NCI-H2171 treated with DMSO at 0.1 percent for 48 hours (cell line): ENCODE measurements around the gene MBLAC1.

Experiments
- DNase-seq: peaks from one replicate; lab custom pipeline; 2025; lab: John Stamatoyannopoulos, UW

MBLAC1 gene

DNA sequence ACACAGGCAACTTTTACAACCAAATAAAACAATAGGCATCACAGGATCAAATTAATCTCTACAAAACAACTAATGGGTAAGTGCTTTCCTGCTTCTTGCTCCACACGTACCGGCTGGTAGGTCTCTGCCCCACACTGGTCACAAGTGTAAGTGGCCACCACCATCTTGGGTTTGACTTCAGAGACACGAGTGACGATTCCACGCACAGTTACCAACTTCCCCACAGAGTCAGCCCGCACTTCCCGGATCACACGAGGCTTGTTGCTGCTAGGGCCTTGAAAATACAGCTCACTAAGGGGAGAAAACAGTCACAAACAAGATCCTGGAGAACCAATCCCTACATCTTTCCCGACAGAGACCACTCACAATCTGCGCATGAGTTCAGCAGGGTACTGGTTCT, 27.9 kb upstream of the MBLAC1 start:
- no peak for DNase-seq

DNA sequence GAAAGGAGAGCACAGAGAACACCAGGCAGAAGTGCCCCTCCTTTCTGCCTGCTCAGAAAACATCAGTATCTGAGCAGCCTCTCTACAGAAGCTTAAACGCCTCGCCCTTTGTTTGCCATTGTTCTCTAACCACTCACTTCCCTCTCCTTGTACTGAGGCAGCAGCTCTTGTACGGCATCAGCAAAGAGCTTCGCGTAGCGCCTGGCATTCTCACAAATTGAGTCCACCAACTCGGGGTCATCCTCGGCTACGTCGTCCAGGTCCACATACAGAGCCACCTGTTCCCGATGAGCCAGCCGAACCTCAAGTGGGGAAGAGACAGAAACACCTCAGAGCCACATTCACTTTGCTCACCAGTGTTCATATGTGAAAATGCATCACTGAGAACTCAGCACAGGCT, 27.3 kb upstream of the MBLAC1 start:
- no peak for DNase-seq

DNA sequence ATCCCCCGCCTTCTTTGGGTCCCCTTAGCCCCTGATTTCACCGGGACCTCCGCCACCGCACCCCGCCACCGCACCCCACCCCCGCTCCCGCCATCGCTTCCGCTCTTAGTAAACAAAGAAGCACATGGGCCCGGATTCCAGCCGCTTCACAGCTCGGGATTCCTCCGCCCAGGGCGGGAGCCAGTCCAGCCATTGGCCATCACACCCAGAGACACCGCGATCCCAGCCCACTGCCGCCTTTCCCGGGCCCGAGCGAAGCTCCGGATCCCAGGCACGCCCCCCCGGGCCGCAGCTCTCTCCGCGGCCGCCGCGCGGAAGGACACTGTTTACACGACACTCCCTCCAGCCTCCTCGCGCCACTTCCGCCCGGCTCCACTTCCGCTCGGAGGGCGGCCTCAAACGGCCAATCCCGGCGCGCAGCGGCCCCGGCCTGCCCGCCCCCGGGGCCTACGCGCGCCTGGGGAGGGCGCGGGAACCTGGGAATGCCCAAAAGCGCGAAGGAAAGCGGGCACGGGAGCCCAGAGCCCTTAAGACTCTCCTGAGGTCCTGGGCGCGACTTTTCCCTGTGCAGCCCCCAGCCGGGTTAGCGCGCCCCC, 26.2 kb upstream of the MBLAC1 start:
- DNase-seq: peak; percentile 89

DNA sequence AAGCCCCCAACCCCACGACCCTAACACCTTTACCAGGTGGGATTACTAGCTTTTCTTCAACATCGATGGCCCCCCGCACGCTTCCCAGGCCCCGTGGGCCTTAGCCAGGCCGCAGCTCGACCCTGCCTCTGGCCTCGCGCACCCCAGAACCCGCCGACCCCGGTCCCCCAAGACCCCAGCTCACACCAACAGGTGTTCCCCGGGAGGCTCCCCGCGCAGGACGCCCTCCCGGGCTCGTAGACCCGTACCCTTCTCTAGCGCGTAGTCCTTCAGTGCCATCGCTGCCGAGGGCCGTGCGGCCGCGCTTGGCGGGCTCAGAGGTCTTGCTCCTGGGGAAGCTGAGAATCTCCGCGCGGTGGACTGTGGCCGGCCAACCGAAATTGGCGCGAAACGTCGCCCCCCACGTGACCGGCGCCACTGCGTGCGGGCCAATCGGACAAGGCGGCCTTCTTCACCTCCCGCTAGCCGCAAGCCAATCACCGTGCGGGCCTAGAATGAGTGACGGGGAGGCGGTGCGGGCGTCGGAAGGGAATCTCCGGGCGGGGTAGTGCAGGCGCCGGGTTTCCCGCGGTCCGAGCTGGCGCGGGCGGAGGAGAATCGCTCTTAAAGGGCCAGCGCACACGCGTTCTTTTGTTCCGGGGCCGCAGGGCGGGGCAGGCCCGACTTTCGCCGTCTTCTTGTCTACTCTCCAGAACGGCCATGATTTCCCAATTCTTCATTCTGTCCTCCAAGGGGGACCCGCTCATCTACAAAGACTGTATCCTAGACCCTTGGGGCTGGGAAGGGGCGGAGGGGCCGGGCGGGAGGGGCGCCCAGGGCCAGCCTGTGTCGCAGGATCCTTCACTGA, 25.5 kb upstream of the MBLAC1 start, which contains the start of the genes AP4M1 and MCM7:
Gene AP4M1, plus strand, starts transcription at position 628 of the 847 bp plus-strand sequence. Its CDS starts 72 bp downstream, at position 700.
Gene MCM7, minus strand, starts transcription at position 382 of the 847 bp plus-strand sequence. Its CDS starts 103 bp downstream, at position 279.
- DNase-seq: peak; percentile 99

DNA sequence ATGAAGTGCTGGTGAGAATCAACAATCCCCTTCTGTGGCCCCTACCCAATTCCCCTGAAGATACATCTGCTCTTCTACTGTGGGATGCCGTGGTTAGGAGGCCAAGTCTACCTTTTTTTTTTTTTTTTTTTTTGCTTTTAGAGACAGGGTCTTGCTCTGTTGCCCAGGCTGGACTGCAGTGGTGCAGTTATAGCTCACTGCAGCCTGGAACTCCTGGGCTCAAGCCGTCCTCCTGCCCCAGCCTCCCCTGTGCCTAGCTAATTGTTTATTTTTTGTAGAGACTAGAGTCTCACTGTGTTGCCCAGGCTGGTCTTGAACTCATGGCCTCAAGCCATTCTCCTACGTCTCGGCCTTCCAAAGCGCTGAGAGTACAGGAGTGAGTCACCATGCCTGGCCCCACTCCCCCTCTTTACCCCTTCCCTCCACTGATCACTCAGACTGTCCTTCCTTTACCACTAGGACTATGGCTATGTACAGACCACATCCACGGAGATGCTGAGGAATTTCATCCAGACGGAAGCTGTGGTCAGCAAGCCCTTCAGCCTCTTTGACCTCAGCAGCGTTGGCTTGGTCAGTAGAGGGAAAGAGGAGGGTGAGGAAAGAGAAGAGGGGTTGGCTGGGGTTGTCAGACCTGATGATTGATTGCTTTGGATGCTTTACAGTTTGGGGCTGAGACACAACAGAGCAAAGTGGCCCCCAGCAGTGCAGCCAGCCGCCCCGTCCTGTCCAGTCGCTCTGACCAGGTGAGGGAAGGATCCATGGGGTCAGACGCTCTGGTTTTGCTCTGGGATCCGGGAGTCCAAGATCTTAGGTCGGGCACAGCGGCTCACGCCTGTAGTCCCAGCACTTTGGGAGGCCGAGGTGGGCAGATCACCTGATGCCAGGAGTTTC, 23.6 kb upstream of the MBLAC1 start:
- no peak for DNase-seq

DNA sequence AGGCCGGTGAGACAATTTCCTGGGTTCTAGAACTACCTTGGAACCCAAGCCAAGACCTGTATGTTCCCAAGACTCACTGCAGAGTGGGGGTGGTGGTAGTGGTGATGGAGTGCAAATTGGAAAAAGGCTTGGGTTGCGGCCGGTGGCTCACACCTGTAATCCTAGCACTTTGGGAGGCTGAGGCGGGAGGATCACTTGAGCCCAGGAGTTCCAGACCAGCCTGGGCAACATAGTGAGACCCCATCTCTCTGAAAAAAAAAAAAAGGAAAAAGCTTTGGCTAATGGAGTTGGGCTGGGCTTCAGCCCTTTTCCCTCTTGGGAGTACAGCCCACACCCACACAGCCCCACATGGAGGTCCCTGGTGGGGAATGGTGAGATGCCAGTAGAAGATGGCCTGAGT, 21.2 kb upstream of the MBLAC1 start:
- no peak for DNase-seq

DNA sequence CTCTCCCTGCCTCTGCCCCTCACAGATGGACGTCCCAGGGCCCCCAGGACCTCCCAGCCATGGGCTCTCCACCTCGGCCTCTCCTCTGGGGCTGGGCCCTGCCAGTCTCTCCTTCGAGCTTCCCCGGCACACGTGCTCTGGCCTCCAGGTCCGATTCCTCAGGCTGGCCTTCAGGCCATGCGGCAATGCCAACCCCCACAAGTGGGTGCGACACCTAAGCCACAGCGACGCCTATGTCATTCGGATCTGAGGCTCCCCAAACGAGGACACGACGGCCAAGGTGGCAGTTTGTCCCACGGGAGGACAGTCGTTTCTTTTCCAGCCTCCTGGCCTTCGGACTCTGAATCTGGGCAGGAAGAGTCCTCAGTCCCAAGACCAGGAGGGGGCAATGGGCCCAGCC, 20.1 kb upstream of the MBLAC1 start:
- no peak for DNase-seq

DNA sequence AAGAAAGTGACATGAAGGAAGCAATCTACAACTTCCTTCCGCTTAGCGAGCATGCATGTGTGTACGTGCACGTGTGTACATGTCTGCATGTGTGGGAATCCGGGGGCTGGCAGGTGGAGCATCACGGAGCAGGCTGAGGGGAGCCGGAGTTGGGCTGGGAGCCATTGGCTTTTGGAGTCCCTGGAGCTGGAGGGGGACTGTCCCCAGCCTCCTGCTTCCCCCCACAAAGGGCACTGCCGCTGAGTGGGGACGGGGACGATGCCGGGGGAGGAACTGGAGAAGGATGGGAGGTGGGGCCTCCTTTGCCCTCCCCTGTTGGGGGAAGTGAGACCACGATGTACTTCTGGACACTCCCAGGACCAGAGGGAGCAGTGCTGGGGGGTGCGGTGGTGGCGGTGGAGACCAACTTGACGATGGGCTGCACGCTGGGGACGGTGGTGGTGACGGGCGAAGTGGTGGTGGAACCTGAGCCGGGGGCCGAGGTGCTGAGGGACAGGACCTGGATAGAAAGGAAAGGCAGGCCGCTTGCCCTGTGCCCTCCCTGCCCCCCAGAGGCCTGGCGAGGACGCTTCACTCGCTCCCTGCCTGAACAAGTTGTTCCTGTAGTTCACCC, 19.5 kb upstream of the MBLAC1 start:
- DNase-seq: no peak

DNA sequence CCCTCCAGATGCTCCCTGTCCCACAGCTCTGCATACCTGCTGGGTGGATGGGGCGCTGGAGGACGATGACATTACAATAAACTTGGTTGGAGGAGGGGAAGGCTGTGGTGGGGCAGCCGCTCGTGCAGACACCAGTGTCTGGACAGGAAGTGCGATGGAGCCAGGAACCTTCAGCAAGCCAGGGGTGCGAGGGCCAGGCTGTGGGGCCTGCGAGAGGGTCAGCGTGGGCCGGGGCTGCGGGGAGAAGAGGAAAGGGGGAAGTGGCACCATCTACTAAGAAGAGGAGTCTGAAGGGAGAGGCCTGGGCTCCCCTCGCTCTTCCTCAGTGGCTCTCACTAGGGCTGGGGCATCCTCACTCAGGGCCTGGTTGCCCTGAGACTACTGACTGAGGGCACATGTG, 18.9 kb upstream of the MBLAC1 start:
- no peak for DNase-seq

DNA sequence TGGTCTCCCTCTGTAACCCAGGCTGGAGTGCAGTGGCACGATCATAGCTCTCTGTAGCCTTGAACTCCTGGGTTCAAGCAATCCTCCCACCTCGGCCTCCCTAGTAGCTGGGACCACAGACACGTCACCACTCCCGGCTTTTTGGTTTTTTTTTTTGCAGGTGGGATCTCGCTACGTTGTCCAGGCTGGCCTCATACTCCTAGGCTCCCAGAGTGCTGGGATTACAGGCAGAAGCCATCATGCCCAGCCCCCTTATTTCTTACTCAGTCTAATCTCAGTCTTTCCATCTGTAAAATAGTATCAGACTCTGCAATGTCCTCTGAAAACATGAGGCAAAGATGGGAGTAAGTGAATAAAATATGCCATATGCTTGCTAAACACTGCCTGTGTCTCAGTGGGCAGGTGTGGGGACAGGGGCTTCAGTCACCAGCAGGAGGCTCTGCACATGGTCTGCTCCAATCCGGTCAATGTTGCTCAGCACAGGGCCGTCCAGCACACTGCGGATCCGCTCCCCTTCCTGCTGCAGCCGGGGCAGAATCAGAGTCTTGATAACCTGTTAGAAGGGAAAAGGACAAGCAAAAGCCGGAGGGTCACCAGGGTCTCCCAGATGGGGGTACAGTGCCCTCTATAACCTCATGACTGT, 17.1 kb upstream of the MBLAC1 start:
- no peak for DNase-seq

DNA sequence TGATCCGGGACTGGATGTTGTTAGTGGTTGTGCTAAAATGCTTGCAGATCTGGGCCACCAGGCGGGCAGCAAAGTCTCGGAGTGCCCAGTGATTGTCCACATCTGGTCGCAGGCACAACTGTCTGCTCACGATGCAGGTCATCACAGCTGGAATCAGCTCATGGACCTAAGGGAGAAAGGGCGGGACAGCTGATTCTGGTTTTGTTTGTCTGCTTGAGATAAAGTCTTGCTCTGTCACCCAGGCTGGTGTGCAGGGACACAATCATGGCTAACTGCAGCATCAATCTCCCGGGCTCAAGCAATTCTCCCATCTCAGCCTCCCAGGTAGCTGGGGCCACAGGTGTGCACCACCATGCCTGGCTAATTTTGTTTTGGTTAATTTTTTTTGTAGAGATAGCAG, 15.6 kb upstream of the MBLAC1 start:
- no peak for DNase-seq

DNA sequence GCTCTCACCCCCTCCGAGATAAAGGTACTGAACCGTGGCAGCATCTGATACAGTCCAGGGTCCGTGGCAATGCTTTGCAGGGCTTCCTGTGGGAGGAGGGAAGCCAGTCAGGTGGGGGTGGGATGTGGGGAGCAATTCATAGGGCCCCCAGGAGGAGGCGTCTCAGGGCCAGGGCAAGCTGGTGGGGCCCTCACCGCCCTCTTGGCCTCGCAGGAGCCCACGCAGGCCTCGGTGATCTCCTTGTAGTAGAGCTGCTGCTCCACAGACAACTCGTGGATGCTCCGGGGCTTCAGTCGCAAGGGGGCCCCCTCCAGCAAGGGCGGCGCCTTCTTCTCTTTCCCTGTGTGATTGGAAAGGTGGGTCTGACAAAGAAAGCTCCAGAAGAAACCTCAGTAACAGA, 14.9 kb upstream of the MBLAC1 start:
- no peak for DNase-seq

DNA sequence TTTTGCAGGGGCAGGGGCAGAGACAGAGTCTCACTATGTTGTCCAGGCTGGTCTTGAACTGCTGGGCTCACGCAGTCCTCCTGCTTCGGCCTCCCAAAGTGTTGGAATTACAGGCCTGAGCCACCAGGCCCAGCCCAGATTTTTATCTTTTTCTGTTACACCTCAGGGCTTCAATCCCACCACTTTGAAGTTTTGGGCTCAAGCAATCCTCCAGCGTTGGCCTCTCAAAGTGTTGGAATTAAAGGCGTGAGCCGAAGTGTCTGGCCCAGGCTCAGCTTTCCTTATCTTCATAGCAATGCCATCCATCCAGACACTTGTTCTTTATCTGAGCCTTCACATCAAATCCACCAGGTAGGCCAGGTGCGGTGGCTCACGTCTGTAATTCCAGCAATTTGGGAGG, 11.7 kb upstream of the MBLAC1 start:
- no peak for DNase-seq

DNA sequence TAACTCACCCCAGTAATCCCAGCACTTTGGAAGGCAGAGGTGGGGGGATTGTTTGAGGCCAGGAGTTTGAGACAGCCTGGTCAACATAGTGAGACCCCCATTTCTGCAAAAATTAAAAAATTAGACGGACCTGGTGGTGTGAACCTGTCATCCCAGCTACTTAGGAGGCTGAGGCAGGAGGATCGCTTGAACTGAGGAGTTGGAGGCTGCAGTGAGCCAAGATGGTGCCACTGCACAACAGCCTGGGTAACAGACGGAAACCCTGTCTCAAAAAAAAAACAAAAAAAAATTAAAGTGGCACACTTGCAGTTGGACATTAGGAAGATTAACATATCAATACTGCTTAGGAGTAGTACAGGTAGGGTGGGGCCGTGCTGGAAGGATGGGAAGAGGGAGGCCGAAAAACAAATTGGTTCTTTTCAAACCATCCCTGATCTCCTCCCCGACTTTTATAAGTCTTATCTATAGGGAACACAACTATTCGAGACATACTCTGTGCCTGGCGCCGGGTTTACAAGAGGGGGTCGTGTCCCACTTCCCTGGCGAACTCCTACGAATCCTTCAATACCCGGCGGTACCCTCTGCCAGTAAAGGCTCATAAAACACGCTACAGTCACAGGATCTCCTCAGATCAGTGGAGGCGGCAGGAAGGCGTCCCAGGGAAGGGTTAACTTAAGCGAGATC, 8.2 kb upstream of the MBLAC1 start:
- DNase-seq: no peak

DNA sequence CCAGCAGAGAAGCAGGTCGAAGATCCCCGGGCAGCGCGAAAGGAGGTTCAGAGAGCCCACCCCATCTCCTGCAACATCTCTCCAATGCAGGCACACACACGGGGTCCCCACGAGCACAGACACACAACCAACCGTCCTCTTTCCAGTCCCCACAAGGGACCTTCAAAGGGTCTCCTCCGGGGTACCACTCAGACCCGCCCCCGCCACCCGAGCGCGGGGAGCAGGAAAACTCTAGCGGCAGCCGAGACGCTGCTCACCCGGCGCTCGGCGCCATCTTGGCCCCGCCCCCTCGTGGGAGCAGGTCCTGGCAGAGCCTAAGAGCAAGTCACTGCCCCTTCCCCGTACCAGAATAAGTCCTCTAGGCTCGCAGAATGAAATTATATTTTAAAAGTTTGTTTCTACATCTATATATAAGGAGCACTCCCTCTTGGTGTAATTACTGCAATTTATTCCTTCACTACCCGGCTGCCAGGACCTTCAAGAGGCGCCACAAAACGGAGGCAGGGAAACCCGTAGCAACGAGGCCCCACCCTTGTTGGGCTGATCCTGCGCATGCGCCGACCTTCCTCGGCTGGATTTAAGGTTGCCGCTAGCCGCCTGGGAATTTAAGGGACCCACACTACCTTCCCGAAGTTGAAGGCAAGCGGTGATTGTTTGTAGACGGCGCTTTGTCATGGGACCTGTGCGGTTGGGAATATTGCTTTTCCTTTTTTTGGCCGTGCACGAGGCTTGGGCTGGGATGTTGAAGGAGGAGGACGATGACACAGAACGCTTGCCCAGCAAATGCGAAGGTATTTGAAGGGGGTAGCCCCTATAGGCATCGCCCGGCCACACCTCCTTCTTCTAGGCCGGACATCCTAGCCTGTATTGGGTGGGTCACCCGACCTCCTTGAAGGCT, 7.4 kb upstream of the MBLAC1 start, which contains the start of the genes CNPY4 and TAF6:
Gene CNPY4, plus strand, starts transcription at position 563 of the 898 bp plus-strand sequence. Its CDS starts 111 bp downstream, at position 674.
Gene TAF6, minus strand, starts transcription at position 287 of the 898 bp plus-strand sequence. CDS start 5,149 bp downstream, outside the sequence.
- peak; percentile 95 for DNase-seq

DNA sequence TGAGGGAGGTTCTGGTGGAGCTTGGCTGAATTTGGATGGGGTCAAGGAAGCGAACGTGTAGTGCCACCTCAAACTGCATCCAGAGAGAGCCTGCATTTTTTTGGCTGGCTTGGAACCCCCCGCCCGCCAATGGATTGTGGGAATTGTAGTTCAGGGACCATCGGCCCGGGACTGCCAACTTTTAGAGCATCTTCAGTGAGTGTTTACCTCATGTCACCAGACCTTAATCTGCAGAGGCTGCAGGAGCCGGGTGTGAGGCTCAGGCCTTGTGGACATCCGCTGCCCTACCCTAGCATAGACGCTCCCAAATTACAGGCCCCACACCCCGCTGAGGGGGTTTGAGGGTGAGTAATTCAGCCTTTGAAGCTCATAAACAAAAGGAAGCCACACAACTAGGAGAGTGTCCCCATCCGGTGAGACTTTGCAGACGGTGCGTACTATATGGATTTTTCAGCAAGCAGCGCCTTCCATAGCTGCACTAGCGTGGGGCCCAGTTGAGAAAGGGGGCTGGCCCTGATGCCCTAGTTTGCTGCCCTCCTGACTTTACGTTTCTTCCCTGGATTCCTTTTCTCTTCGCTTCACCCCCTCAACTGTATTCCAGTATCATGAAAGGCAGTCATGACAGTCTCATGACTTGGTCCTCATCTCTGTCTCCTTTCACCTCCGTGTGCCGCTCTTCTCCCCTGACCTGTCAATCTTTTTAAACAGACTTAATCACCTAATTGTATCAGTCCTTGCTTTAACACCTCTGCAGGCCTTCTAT, 6.6 kb upstream of the MBLAC1 start:
- DNase-seq: peak; percentile 67

DNA sequence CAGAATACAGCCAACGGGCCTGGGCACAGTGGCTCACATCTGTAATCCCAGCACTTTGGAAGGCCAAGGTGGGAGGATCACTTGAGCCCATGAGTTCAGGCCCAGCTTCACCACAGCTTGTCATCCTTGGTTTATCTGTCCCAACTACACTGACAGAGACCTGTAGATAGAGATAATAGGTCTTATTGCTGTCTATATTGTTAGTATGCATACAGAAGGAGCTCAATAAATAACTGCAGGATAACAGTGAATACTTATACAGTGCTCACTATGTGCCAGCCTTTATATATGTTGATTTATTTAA, 6.1 kb upstream of the MBLAC1 start:
- DNase-seq: no peak

DNA sequence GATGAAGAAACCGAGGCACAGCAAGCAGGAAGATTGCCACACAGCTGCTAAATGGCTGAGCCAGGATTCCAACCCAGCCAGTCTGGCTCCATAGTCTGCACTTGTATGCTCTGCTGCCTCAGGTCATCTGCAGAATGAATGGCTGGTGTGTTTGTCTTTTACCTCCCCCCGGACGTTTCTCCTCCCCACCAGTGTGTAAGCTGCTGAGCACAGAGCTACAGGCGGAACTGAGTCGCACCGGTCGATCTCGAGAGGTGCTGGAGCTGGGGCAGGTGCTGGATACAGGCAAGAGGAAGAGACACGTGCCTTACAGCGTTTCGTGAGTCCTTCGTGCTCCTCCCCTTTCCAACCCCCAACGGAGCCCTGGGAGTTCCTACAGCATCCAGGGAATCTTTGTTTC, 4.7 kb upstream of the MBLAC1 start:
- DNase-seq: no peak

DNA sequence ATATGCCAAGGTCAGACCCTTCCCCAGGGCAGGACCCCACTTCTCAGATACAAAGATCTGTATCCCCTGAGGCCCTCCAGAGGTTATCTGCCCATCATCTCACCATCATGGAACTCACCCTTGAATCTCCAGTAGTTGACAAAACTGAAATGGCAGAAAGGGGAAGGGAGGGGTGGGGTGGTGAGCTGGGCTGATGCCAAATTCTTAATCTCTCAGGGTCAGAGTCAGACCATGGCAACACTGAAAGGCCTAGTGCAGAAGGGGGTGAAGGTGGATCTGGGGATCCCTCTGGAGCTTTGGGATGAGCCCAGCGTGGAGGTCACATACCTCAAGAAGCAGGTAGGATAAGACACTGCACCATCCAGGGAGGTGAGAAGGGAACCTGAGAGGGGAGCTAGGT, 4.2 kb upstream of the MBLAC1 start:
- DNase-seq: no peak
